ENCODE results near the gene TBC1D9B. TPM values are rescaled to one million over a fixed set of nuclear protein-coding genes. Genes with fewer than 3 reads are reported as not detected.

TBC1D9B gene
- total RNA-seq (2014; rRNA removed; shearing (Covaris generic)) (55.7 and 64.4 TPM in 2 replicates), polyA plus RNA-seq (2016; fragmentation: Nextera tagmentation; extraction: Ambion mirVana) (78.8 and 82.0 TPM in 2 replicates)

- peak within 1 kb of the TSS; percentile 98 for H3K4me3 ChIP-seq
- in situ Hi-C loops (cut with MboI): no loop called here
- 0 out of 2 replicates have a peak, but pooled peaks cover 3% of the 10 kb centered on the region for H3K36me3 ChIP-seq (ENCODE audit: low read depth)
- peak within 1 kb of the TSS; percentile 88 for H3K9ac ChIP-seq
- peak within 1 kb of the TSS; percentile 95 for H3K4me2 ChIP-seq (ENCODE audit: unreplicated experiment)
- no peaks in the 10 kb centered on the region for H4K20me1 ChIP-seq (ENCODE audit: insufficient read depth)
- H3F3A ChIP-seq (ENCODE audit: insufficient read depth): no peaks in the 10 kb centered on the region
- WGBS, 2 experiments (ENCODE audit: low coverage in 1 of 2, low lambda C conversion rate in 2 of 2, missing lambda C conversion rate in 2 of 2): 1 to 3% methylated on average over 19 to 66 of the region's 105 CpGs
- peak within 1 kb of the TSS; percentile 93 for H2AFZ ChIP-seq
- peaks cover 6% of the 10 kb centered on the region for H3K4me1 ChIP-seq (ENCODE audit: insufficient read depth)
- no peak for TF ChIP-seq EZH2phosphoT487 (IDR thresholded peaks at IDR 0.05; ENCODE audit: insufficient read depth, low read depth)
- H3K9me2 ChIP-seq (ENCODE audit: insufficient read depth): no peaks in the 10 kb centered on the region
- H3K27ac ChIP-seq: peak within 1 kb of the TSS; percentile 65
- H3K9me3 ChIP-seq (ENCODE audit: low read depth): no peaks in the 10 kb centered on the region
- peak; percentile 89 for DNase-seq
- no peaks in the 10 kb centered on the region for H3K27me3 ChIP-seq (replicated peaks; ENCODE audit: insufficient read depth)
- peaks cover 50% of the 10 kb centered on the region for H3K79me2 ChIP-seq (ENCODE audit: insufficient read depth)
Observed at GRCh38 chr5:179907556-179908324, at the start of gene TBC1D9B. TSS of gene TBC1D9B (minus strand) at chr5:179907897. CDS start at chr5:179907821, 76 bp downstream.

DNA sequence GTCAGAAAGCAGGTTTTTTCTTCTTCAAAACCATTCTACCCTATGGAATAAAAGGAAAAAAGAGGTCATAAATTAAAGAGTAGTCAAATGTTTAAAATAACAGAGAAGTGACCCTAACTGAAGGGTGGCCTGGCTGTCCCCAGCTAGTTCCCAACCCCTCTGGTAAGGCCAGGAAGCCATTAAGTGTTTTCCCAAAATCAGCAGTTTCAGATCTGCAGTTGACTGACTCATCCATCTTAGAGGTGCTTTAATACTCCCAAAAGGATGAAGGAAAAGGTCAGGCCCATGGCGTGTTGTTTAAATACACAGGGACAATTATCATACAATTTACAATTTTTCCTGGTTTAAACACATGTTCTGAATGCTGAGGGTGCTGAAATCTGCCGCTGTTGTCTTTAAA, 47.9 kb upstream of the TBC1D9B start:
- no peaks in the 10 kb centered on the region for H4K20me1 ChIP-seq (ENCODE audit: insufficient read depth)
- H3K4me2 ChIP-seq (ENCODE audit: unreplicated experiment): no peak overlapping the region
- no peaks in the 10 kb centered on the region for H3K9me3 ChIP-seq (ENCODE audit: low read depth)
- no peaks in the 10 kb centered on the region for H3K9me2 ChIP-seq (ENCODE audit: insufficient read depth)
- 82 to 83% methylated on average over 2 of the region's 2 CpGs for WGBS, 2 experiments (ENCODE audit: low coverage in 1 of 2, low lambda C conversion rate in 2 of 2, missing lambda C conversion rate in 2 of 2)
- peaks cover 10% of the 10 kb centered on the region; the same call in 1 of the 2 replicates for H3K4me1 ChIP-seq (ENCODE audit: insufficient read depth)
- H3K79me2 ChIP-seq (ENCODE audit: insufficient read depth): no peaks in the 10 kb centered on the region
- 0 out of 2 replicates have a peak, but pooled peaks cover 8% of the 10 kb centered on the region for H3F3A ChIP-seq (ENCODE audit: insufficient read depth)
- no peak for DNase-seq
- no peak overlapping the region for H3K4me3 ChIP-seq
- H3K36me3 ChIP-seq (ENCODE audit: low read depth): no peaks in the 10 kb centered on the region
- no peak overlapping the region for H2AFZ ChIP-seq
- H3K27me3 ChIP-seq (replicated peaks; ENCODE audit: insufficient read depth): no peaks in the 10 kb centered on the region
- in situ Hi-C loops (cut with MboI): no loop called here
- no peak overlapping the region for H3K27ac ChIP-seq
- no peak overlapping the region for H3K9ac ChIP-seq
- TF ChIP-seq EZH2 (IDR thresholded peaks at IDR 0.05; ENCODE audit: insufficient read depth, poor library complexity, severe bottlenecking) (no peak), EZH2phosphoT487 (IDR thresholded peaks at IDR 0.05; ENCODE audit: insufficient read depth, low read depth) (no peak)

DNA sequence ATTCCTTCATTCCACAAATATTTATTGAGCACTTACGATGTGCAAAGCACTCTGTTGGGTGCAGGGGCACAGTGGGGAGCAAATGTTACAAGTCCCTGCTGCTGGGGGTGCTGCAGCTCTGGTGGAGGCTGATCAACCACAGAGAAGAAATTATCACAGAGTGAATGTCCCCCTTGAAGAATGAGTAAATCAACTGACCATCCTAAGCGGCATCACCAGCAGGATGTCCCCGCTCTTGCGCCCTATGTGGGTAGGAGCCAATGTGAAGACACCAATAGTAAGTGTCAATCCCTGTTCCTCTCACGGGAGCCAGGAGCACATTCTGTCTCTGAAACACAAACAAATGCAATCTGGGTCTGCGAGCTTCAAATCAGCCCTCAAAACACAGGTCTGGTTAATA, 47.4 kb upstream of the TBC1D9B start:
- Histone ChIP-seq H3K36me3 (ENCODE audit: low read depth) (no peaks in the 10 kb centered on the region), H4K20me1 (ENCODE audit: insufficient read depth) (no peaks in the 10 kb centered on the region), H3K4me1 (ENCODE audit: insufficient read depth) (peaks cover 10% of the 10 kb centered on the region; the same call in 1 of the 2 replicates), H3K9ac (no peak overlapping the region), H3K79me2 (ENCODE audit: insufficient read depth) (no peaks in the 10 kb centered on the region), H3K9me2 (ENCODE audit: insufficient read depth) (no peaks in the 10 kb centered on the region), H3K4me2 (ENCODE audit: unreplicated experiment) (no peak overlapping the region), H3K27me3 (replicated peaks; ENCODE audit: insufficient read depth) (no peaks in the 10 kb centered on the region), H3K4me3 (no peak overlapping the region), H3K9me3 (ENCODE audit: low read depth) (no peaks in the 10 kb centered on the region), H3F3A (ENCODE audit: insufficient read depth) (0 out of 2 replicates have a peak, but pooled peaks cover 8% of the 10 kb centered on the region), H3K27ac (no peak overlapping the region), H2AFZ (no peak overlapping the region)
- WGBS, 2 experiments (ENCODE audit: low coverage in 1 of 2, low lambda C conversion rate in 2 of 2, missing lambda C conversion rate in 2 of 2): 92 to 93% methylated on average over 6 of the region's 6 CpGs
- no peak for DNase-seq
- in situ Hi-C loops (cut with MboI): no loop called here
- TF ChIP-seq EZH2 (IDR thresholded peaks at IDR 0.05; ENCODE audit: insufficient read depth, poor library complexity, severe bottlenecking): no peak
- TF ChIP-seq EZH2phosphoT487 (IDR thresholded peaks at IDR 0.05; ENCODE audit: insufficient read depth, low read depth): no peak

DNA sequence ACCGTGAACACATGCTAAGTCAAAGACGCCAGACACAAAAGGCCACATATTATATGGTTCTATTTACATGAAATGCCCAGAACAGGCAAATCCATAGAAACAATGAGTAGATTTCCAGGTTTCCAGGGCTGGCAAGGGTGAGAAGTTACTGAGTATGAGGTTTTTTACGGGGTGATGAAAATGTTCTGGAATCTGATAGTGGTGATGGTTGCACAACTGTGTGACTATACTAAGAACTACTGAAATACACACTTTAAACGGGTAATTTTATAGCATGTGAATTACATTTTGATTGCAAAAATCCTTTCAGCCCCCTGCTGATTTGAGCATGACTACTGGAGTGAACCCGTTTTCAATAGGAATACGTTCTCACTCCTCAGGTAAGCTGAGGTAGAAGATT, 46.7 kb upstream of the TBC1D9B start:
- Histone ChIP-seq H4K20me1 (ENCODE audit: insufficient read depth) (no peaks in the 10 kb centered on the region), H3K4me1 (ENCODE audit: insufficient read depth) (peaks cover 10% of the 10 kb centered on the region; the same call in 1 of the 2 replicates), H3K27ac (no peak overlapping the region), H3K4me2 (ENCODE audit: unreplicated experiment) (no peak overlapping the region), H3K4me3 (no peak overlapping the region), H3K9ac (no peak overlapping the region), H3K36me3 (ENCODE audit: low read depth) (no peaks in the 10 kb centered on the region), H3K9me3 (ENCODE audit: low read depth) (no peaks in the 10 kb centered on the region), H3K9me2 (ENCODE audit: insufficient read depth) (no peaks in the 10 kb centered on the region), H3K79me2 (ENCODE audit: insufficient read depth) (no peaks in the 10 kb centered on the region), H3F3A (ENCODE audit: insufficient read depth) (0 out of 2 replicates have a peak, but pooled peaks cover 8% of the 10 kb centered on the region), H2AFZ (no peak overlapping the region), H3K27me3 (replicated peaks; ENCODE audit: insufficient read depth) (no peaks in the 10 kb centered on the region)
- TF ChIP-seq EZH2phosphoT487 (IDR thresholded peaks at IDR 0.05; ENCODE audit: insufficient read depth, low read depth) (no peak), EZH2 (IDR thresholded peaks at IDR 0.05; ENCODE audit: insufficient read depth, poor library complexity, severe bottlenecking) (no peak)
- WGBS, 2 experiments (ENCODE audit: low coverage in 1 of 2, low lambda C conversion rate in 2 of 2, missing lambda C conversion rate in 2 of 2): 67% methylated on average over 6 of the region's 6 CpGs
- in situ Hi-C loops (cut with MboI): no loop called here
- DNase-seq: peak; percentile 70
